HepG2 (cell line): ENCODE measurements around the gene ZFAND2B. TPM values are rescaled to one million over a fixed set of nuclear protein-coding genes. Genes with fewer than 3 reads are reported as not detected.
A peak's percentile ranks its signal among the peaks of the same experiment; 100 is the strongest.

Experiments
- CENPX ChIP-seq: sonication (generic); formaldehyde crosslinking; IDR thresholded peaks from 2 replicates; pipeline ENCODE4 v1.9.0; 2021; ENCODE audit warnings: mild to moderate bottlenecking, missing genetic modification reagents, moderate library complexity
- FOXA3 ChIP-seq: IDR thresholded peaks from 2 replicates; pipeline ENCODE4 v1.6.1; 2016; ENCODE audit warnings: missing genetic modification reagents, missing compliant biosample characterization
- HDAC1 ChIP-seq: sonication (generic); formaldehyde crosslinking; IDR thresholded peaks from 2 replicates; pipeline ENCODE4 v1.5.1; 2020; ENCODE audit warnings: mild to moderate bottlenecking, missing genetic modification reagents
- HDAC2 ChIP-seq: sonication (generic); formaldehyde crosslinking; IDR thresholded peaks from 2 replicates; pipeline ENCODE4 v1.4.0; 2020; ENCODE audit warnings: missing genetic modification reagents
- MEF2D ChIP-seq: sonication (generic); formaldehyde crosslinking; IDR thresholded peaks from 2 replicates; pipeline ENCODE4 v1.5.1; 2020; ENCODE audit warnings: mild to moderate bottlenecking, missing genetic modification reagents
- MXI1 ChIP-seq: IDR thresholded peaks from 3 replicates; pipeline ENCODE4 v1.6.1; 2012; ENCODE audit warnings: low read depth, low read length, inconsistent platforms, borderline replicate concordance
- NFKB2 ChIP-seq: sonication (generic); formaldehyde crosslinking; IDR thresholded peaks from 2 replicates; pipeline ENCODE4 v1.4.0; 2020; ENCODE audit warnings: missing genetic modification reagents, borderline replicate concordance
- POLR2A ChIP-seq, 2 experiments: IDR thresholded peaks; 2 replicates each; pipeline ENCODE4 v1.6.1; 2011; ENCODE audit warnings: low read depth in 2 of 2, low read length in 2 of 2, mild to moderate bottlenecking in 1 of 2, moderate library complexity in 1 of 2; ENCODE audit not compliant: insufficient read depth in 1 of 2
- RBAK ChIP-seq: sonication (generic); formaldehyde crosslinking; IDR thresholded peaks from 2 replicates; pipeline ENCODE4 v1.5.1; 2020; ENCODE audit warnings: mild to moderate bottlenecking, missing genetic modification reagents
- SAFB2 ChIP-seq: sonication (generic); formaldehyde crosslinking; IDR thresholded peaks from 2 replicates; pipeline ENCODE4 v1.5.1; 2020; ENCODE audit warnings: missing genetic modification reagents, low read depth, mild to moderate bottlenecking, borderline replicate concordance
- SRSF1 ChIP-seq: fragments of 200-400 bp; formaldehyde crosslinking; optimal IDR thresholded peaks from 2 replicates; pipeline ENCODE3; 2017; ENCODE audit warnings: mild to moderate bottlenecking, low read depth, low read length, moderate library complexity
- ZNF121 ChIP-seq: sonication (generic); formaldehyde crosslinking; IDR thresholded peaks from 2 replicates; pipeline ENCODE4 v1.5.0; 2020; ENCODE audit warnings: mild to moderate bottlenecking, missing genetic modification reagents
- ZNF20 ChIP-seq: sonication (generic); formaldehyde crosslinking; IDR thresholded peaks from 2 replicates; pipeline ENCODE4 v1.4.0; 2020; ENCODE audit warnings: mild to moderate bottlenecking, moderate library complexity, missing genetic modification reagents
- ZNF230 ChIP-seq: sonication (generic); formaldehyde crosslinking; IDR thresholded peaks from 2 replicates; pipeline ENCODE4 v1.4.0; 2020; ENCODE audit warnings: mild to moderate bottlenecking, missing genetic modification reagents
- ZNF234 ChIP-seq: sonication (generic); formaldehyde crosslinking; conservative IDR thresholded peaks from 2 replicates; pipeline ENCODE4 v1.5.1; 2020; ENCODE audit warnings: mild to moderate bottlenecking, missing genetic modification reagents
- ZNF543 ChIP-seq: sonication (generic); formaldehyde crosslinking; IDR thresholded peaks from 2 replicates; pipeline ENCODE4 v1.4.0; 2020; ENCODE audit warnings: mild to moderate bottlenecking, missing genetic modification reagents
- ZNF619 ChIP-seq: sonication (generic); formaldehyde crosslinking; IDR thresholded peaks from 2 replicates; pipeline ENCODE4 v1.4.0; 2020; ENCODE audit warnings: mild to moderate bottlenecking, missing genetic modification reagents
- ZNF839 ChIP-seq: sonication (generic); formaldehyde crosslinking; IDR thresholded peaks from 2 replicates; pipeline ENCODE4 v1.4.0; 2020; ENCODE audit warnings: missing genetic modification reagents, mild to moderate bottlenecking, borderline replicate concordance
- polyA plus RNA-seq, 8 experiments: library from polyadenylated mRNA; depleted of rRNA in 3 of 8; stranded (reverse) in 7 of 8; unstranded in 1 of 8; fragments of >200 nt; fragmentation: Illumina TruSeq in 4 of 8; extraction: Trizol in 4 of 8; gene quantifications; 2 replicates each; pipeline versions ENCODE4 v1.2.1 to v1.2.3, GENCODE V29; 2011 to 2016; ENCODE audit warnings: low read depth in 4 of 8, missing spikeins in 1 of 8, mixed read lengths in 1 of 8; ENCODE audit not compliant: insufficient read depth in 1 of 8
- total RNA-seq, 5 experiments: library from RNA; depleted of rRNA; stranded (reverse); fragments of >200 nt; fragmentation: Illumina TruSeq; extraction: Trizol; gene quantifications; 2 replicates each; pipeline ENCODE4 v1.2.3, GENCODE V29; 2016; ENCODE audit warnings: low read depth in 1 of 5
- TF ChIP-seq, protein P1 (sequence below): sonication (generic); formaldehyde crosslinking; IDR thresholded peaks from 2 replicates; pipeline ENCODE4 v1.8.0; 2022; ENCODE audit warnings: mild to moderate bottlenecking, missing genetic modification reagents
- TF ChIP-seq, protein P2 (sequence below): sonication (generic); formaldehyde crosslinking; IDR thresholded peaks from 2 replicates; pipeline ENCODE4 v1.4.0; 2020; ENCODE audit warnings: mild to moderate bottlenecking, missing genetic modification reagents
- TF ChIP-seq, protein P3 (sequence below): IDR thresholded peaks from 2 replicates; pipeline ENCODE4 v1.6.1; 2012; ENCODE audit warnings: low read depth, low read length, improper control_type of control experiment
- TF ChIP-seq, protein P4 (sequence below), 2 experiments: IDR thresholded peaks; 2 replicates each; pipeline ENCODE4 v1.6.1; 2011 to 2012; ENCODE audit warnings: low read length in 2 of 2, borderline replicate concordance in 1 of 2, low read depth in 1 of 2, mild to moderate bottlenecking in 1 of 2, moderate library complexity in 1 of 2

ZFAND2B gene
- total and polyA plus RNA-seq, 2 of the 13 experiments (the other 11 are each of a cell fraction or from before 2014, with no cell fraction given) = 53.3 to 115 TPM

DNA sequence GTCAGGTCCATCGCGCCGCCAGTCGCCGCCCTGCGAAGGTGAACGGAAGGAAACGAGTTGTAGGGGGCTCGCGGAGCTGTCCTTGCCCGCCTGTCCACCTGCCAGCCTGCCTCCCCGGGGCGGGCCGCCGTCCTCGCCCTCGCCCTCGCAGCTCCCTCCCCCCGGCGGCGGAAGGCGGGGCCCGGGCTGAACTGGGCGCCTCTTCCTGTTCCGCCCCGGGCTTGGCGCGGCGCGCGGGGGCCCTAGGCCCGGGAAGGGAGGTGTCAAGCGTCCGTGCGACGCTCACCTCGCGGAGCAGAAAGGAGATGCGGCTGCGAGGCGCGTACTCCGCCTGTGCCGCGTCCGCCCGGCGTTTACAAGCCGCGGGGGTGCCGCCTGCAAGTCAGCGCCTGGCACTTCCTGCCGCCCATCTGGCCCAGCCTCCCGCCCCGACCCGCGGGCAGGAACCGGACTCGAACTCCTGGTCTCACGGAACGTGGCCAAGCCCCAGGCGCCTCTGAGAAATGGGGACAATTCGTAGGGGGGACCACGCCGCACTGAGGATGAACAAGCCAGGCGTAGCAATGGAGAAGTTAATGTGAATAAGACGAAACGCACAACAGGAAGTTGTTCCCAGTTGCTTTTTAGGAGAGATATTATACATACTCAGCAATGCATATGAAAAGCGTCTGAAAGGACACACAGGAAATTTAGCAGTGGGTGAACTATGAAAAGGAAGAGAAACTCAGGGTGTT, 29.6 kb upstream of the ZFAND2B start, which contains the start of gene CNPPD1 (continued):
- TF ChIP-seq, protein P1, sequence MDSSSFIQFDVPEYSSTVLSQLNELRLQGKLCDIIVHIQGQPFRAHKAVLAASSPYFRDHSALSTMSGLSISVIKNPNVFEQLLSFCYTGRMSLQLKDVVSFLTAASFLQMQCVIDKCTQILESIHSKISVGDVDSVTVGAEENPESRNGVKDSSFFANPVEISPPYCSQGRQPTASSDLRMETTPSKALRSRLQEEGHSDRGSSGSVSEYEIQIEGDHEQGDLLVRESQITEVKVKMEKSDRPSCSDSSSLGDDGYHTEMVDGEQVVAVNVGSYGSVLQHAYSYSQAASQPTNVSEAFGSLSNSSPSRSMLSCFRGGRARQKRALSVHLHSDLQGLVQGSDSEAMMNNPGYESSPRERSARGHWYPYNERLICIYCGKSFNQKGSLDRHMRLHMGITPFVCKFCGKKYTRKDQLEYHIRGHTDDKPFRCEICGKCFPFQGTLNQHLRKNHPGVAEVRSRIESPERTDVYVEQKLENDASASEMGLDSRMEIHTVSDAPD = peak; percentile 86
- TF ChIP-seq RBAK (CRISPR knock-in tag) (no peak), ZNF230 (CRISPR knock-in tag) (peak; percentile 94), MEF2D (CRISPR knock-in tag) (no peak; the same call in 1 of the 2 replicates), CENPX (CRISPR knock-in tag) (no peak), ZNF121 (CRISPR knock-in tag) (peak; percentile 82), FOXA3 (peak; percentile 75), ZNF20 (no peak), POLR2A (IDR thresholded peaks at IDR 0.05; ENCODE audit: insufficient read depth in 1 of 2, low read depth in 2 of 2, low read length in 2 of 2) (peak in 1 of 2 experiments; percentile 58; a peak in 2 of 4 replicates), SRSF1 (peak; percentile 94), HDAC2 (CRISPR knock-in tag) (peak; percentile 84), NFKB2 (peak; percentile 99), HDAC1 (peak; percentile 94), ZNF839 (CRISPR knock-in tag) (no peak), ZNF234 (CRISPR knock-in tag) (peak; percentile 98), ZNF543 (peak; percentile 88; the same call in 1 of the 2 replicates), MXI1 (peak; percentile 95; the same call in 2 of the 3 replicates), SAFB2 (peak; percentile 93; the same call in 1 of the 2 replicates), ZNF619 (CRISPR knock-in tag) (peak; percentile 95; the same call in 1 of the 2 replicates)
- TF ChIP-seq, protein P2, sequence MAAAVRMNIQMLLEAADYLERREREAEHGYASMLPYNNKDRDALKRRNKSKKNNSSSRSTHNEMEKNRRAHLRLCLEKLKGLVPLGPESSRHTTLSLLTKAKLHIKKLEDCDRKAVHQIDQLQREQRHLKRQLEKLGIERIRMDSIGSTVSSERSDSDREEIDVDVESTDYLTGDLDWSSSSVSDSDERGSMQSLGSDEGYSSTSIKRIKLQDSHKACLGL (CRISPR knock-in tag) = peak; percentile 94
- TF ChIP-seq, protein P3, sequence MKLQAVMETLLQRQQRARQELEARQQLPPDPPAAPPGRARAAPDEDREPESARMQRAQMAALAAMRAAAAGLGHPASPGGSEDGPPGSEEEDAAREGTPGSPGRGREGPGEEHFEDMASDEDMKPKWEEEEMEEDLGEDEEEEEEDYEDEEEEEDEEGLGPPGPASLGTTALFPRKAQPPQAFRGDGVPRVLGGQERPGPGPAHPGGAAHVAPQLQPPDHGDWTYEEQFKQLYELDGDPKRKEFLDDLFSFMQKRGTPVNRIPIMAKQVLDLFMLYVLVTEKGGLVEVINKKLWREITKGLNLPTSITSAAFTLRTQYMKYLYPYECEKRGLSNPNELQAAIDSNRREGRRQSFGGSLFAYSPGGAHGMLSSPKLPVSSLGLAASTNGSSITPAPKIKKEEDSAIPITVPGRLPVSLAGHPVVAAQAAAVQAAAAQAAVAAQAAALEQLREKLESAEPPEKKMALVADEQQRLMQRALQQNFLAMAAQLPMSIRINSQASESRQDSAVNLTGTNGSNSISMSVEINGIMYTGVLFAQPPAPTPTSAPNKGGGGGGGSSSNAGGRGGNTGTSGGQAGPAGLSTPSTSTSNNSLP = no peak
- TF ChIP-seq, protein P4, sequence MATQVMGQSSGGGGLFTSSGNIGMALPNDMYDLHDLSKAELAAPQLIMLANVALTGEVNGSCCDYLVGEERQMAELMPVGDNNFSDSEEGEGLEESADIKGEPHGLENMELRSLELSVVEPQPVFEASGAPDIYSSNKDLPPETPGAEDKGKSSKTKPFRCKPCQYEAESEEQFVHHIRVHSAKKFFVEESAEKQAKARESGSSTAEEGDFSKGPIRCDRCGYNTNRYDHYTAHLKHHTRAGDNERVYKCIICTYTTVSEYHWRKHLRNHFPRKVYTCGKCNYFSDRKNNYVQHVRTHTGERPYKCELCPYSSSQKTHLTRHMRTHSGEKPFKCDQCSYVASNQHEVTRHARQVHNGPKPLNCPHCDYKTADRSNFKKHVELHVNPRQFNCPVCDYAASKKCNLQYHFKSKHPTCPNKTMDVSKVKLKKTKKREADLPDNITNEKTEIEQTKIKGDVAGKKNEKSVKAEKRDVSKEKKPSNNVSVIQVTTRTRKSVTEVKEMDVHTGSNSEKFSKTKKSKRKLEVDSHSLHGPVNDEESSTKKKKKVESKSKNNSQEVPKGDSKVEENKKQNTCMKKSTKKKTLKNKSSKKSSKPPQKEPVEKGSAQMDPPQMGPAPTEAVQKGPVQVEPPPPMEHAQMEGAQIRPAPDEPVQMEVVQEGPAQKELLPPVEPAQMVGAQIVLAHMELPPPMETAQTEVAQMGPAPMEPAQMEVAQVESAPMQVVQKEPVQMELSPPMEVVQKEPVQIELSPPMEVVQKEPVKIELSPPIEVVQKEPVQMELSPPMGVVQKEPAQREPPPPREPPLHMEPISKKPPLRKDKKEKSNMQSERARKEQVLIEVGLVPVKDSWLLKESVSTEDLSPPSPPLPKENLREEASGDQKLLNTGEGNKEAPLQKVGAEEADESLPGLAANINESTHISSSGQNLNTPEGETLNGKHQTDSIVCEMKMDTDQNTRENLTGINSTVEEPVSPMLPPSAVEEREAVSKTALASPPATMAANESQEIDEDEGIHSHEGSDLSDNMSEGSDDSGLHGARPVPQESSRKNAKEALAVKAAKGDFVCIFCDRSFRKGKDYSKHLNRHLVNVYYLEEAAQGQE (IDR thresholded peaks at IDR 0.05; ENCODE audit: borderline replicate concordance in 1 of 2, low read depth in 1 of 2, low read length in 2 of 2) = peak in 1 of 2 experiments; percentile 71; a peak in 1 of 4 replicates
